Keratinocyte (primary cell): Measurements from ENCODE around the gene DLG1.

Source experiments
- CTCF ChIP-seq, 3 experiments: IDR thresholded peaks in 1 of 3; conservative IDR thresholded peaks in 1 of 3; optimal IDR thresholded peaks in 1 of 3; 2 replicates in 2 of 3; 3 replicates in 1 of 3; pipeline versions ENCODE3 to v1.5.1; 2011; ENCODE audit warnings: low read length in 3 of 3, mild to moderate bottlenecking in 3 of 3, moderate library complexity in 2 of 3, control low read depth in 1 of 3, inconsistent platforms in 1 of 3; ENCODE audit not compliant: insufficient read depth in 2 of 3; ENCODE audit errors: extremely low read depth in 1 of 3
- EZH2 ChIP-seq: IDR thresholded peaks from one replicate; pipeline ENCODE4 v1.6.1; 2012; ENCODE audit warnings: inconsistent platforms, mild to moderate bottlenecking, low read length, moderate library complexity

GRCh38 chr3:197151580-197151979 is 146.8 kb downstream of the DLG1 start:
- TF ChIP-seq CTCF (optimal IDR thresholded peaks at IDR 0.05 in 1 of 3, IDR thresholded peaks at IDR 0.05 in 1 of 3, conservative IDR thresholded peaks at IDR 0.05 in 1 of 3; ENCODE audit: extremely low read depth in 1 of 3, insufficient read depth in 2 of 3, low read length in 3 of 3) (no peak), EZH2 (no peak)
